ENCODE data around the gene SRRM1.
"Not testable (repeated sequence)": the region's sequence is repeated elsewhere in the genome, so short reads cannot be mapped to it uniquely, and the experiment has no call there.

SRRM1 gene

GRCh38 chr1:24713176-24713575 lies 70.1 kb downstream of the SRRM1 start:
- Histone ChIP-seq H3K36me3 (ENCODE audit: control insufficient read depth in 2 of 2, insufficient read depth in 2 of 2, low read length in 2 of 2) (no peaks in the 10 kb centered on the region), H3K4me3 (ENCODE audit: low read length in 2 of 2) (no peak overlapping the region), H3K27ac (ENCODE audit: low read depth in 2 of 2, low read length in 2 of 2) (no peak overlapping the region), H3K4me1 (ENCODE audit: control insufficient read depth in 2 of 2, insufficient read depth in 2 of 2, low read length in 2 of 2) (no peaks in the 10 kb centered on the region), H3K9ac (ENCODE audit: low read depth in 1 of 2, low read length in 2 of 2) (no peak overlapping the region), H3K27me3 (ENCODE audit: control insufficient read depth in 2 of 2, insufficient read depth in 2 of 2, low read length in 2 of 2) (no peaks in the 10 kb centered on the region), H3K9me3 (ENCODE audit: control insufficient read depth in 2 of 2, low read length in 2 of 2) (no peaks in the 10 kb centered on the region)

- no peak overlapping the region for H3K4me3 ChIP-seq (ENCODE audit: low read length in 2 of 2)
- H3K36me3 ChIP-seq (ENCODE audit: control insufficient read depth in 2 of 2, insufficient read depth in 2 of 2, low read length in 2 of 2): no peaks in the 10 kb centered on the region
- H3K27ac ChIP-seq (ENCODE audit: low read depth in 2 of 2, low read length in 2 of 2): no peak overlapping the region
- H3K4me1 ChIP-seq (ENCODE audit: control insufficient read depth in 2 of 2, insufficient read depth in 2 of 2, low read length in 2 of 2): no peaks in the 10 kb centered on the region
- H3K27me3 ChIP-seq (ENCODE audit: control insufficient read depth in 2 of 2, insufficient read depth in 2 of 2, low read length in 2 of 2): no peaks in the 10 kb centered on the region
- no peak overlapping the region for H3K9ac ChIP-seq (ENCODE audit: low read depth in 1 of 2, low read length in 2 of 2)
- H3K9me3 ChIP-seq (ENCODE audit: control insufficient read depth in 2 of 2, low read length in 2 of 2): no peaks in the 10 kb centered on the region
Observed at GRCh38 chr1:24713736-24714135, 70.6 kb downstream of the SRRM1 start.

GRCh38 chr1:24714859-24715520 lies 71.9 kb downstream of the SRRM1 start:
- no peak overlapping the region for H3K4me3 ChIP-seq (ENCODE audit: low read length in 2 of 2)
- H3K27me3 ChIP-seq (ENCODE audit: control insufficient read depth in 2 of 2, insufficient read depth in 2 of 2, low read length in 2 of 2): no peaks in the 10 kb centered on the region
- H3K4me1 ChIP-seq (ENCODE audit: control insufficient read depth in 2 of 2, insufficient read depth in 2 of 2, low read length in 2 of 2): no peaks in the 10 kb centered on the region
- H3K27ac ChIP-seq (ENCODE audit: low read depth in 2 of 2, low read length in 2 of 2): no peak overlapping the region
- no peaks in the 10 kb centered on the region for H3K36me3 ChIP-seq (ENCODE audit: control insufficient read depth in 2 of 2, insufficient read depth in 2 of 2, low read length in 2 of 2)
- H3K9me3 ChIP-seq (ENCODE audit: control insufficient read depth in 2 of 2, low read length in 2 of 2): no peaks in the 10 kb centered on the region
- no peak overlapping the region for H3K9ac ChIP-seq (ENCODE audit: low read depth in 1 of 2, low read length in 2 of 2)

GRCh38 chr1:24715658-24716057 lies 72.6 kb downstream of the SRRM1 start:
- no peak overlapping the region for H3K27ac ChIP-seq (ENCODE audit: low read depth in 2 of 2, low read length in 2 of 2)
- H3K27me3 ChIP-seq (ENCODE audit: control insufficient read depth in 2 of 2, insufficient read depth in 2 of 2, low read length in 2 of 2): no peaks in the 10 kb centered on the region
- no peaks in the 10 kb centered on the region for H3K4me1 ChIP-seq (ENCODE audit: control insufficient read depth in 2 of 2, insufficient read depth in 2 of 2, low read length in 2 of 2)
- H3K4me3 ChIP-seq (ENCODE audit: low read length in 2 of 2): no peak overlapping the region
- H3K9ac ChIP-seq (ENCODE audit: low read depth in 1 of 2, low read length in 2 of 2): no peak overlapping the region
- H3K9me3 ChIP-seq (ENCODE audit: control insufficient read depth in 2 of 2, low read length in 2 of 2): no peaks in the 10 kb centered on the region
- no peaks in the 10 kb centered on the region for H3K36me3 ChIP-seq (ENCODE audit: control insufficient read depth in 2 of 2, insufficient read depth in 2 of 2, low read length in 2 of 2)

- Histone ChIP-seq H3K4me3 (ENCODE audit: low read length in 2 of 2) (no peak overlapping the region), H3K27ac (ENCODE audit: low read depth in 2 of 2, low read length in 2 of 2) (no peak overlapping the region), H3K27me3 (ENCODE audit: control insufficient read depth in 2 of 2, insufficient read depth in 2 of 2, low read length in 2 of 2) (no peaks in the 10 kb centered on the region), H3K9me3 (ENCODE audit: control insufficient read depth in 2 of 2, low read length in 2 of 2) (no peaks in the 10 kb centered on the region), H3K9ac (ENCODE audit: low read depth in 1 of 2, low read length in 2 of 2) (no peak overlapping the region), H3K36me3 (ENCODE audit: control insufficient read depth in 2 of 2, insufficient read depth in 2 of 2, low read length in 2 of 2) (no peaks in the 10 kb centered on the region), H3K4me1 (ENCODE audit: control insufficient read depth in 2 of 2, insufficient read depth in 2 of 2, low read length in 2 of 2) (no peaks in the 10 kb centered on the region)
Observed at GRCh38 chr1:24717887-24718650, 75.0 kb downstream of the SRRM1 start.

GRCh38 chr1:24720152-24720551 lies 77.0 kb downstream of the SRRM1 start:
- Histone ChIP-seq H3K4me1 (ENCODE audit: control insufficient read depth in 2 of 2, insufficient read depth in 2 of 2, low read length in 2 of 2) (peaks cover 3 to 4% of the 10 kb centered on the region in 2 donors), H3K9me3 (ENCODE audit: control insufficient read depth in 2 of 2, low read length in 2 of 2) (no peaks in the 10 kb centered on the region), H3K27ac (ENCODE audit: low read depth in 2 of 2, low read length in 2 of 2) (no peak overlapping the region)

GRCh38 chr1:24721533-24721932 lies 78.4 kb downstream of the SRRM1 start:
- H3K9ac ChIP-seq (ENCODE audit: low read depth in 1 of 2, low read length in 2 of 2): no peak overlapping the region
- no peak overlapping the region for H3K27ac ChIP-seq (ENCODE audit: low read depth in 2 of 2, low read length in 2 of 2)
- H3K27me3 ChIP-seq (ENCODE audit: control insufficient read depth in 2 of 2, insufficient read depth in 2 of 2, low read length in 2 of 2): no peaks in the 10 kb centered on the region
- H3K4me1 ChIP-seq (ENCODE audit: control insufficient read depth in 2 of 2, insufficient read depth in 2 of 2, low read length in 2 of 2): peaks cover 4 to 6% of the 10 kb centered on the region in 2 donors
- no peak overlapping the region for H3K4me3 ChIP-seq (ENCODE audit: low read length in 2 of 2)
- H3K36me3 ChIP-seq (ENCODE audit: control insufficient read depth in 2 of 2, insufficient read depth in 2 of 2, low read length in 2 of 2): no peaks in the 10 kb centered on the region
- no peaks in the 10 kb centered on the region for H3K9me3 ChIP-seq (ENCODE audit: control insufficient read depth in 2 of 2, low read length in 2 of 2)

More at GRCh38 chr1:24720152-24720551, 77.0 kb downstream of the SRRM1 start:
- Histone ChIP-seq H3K27me3 (ENCODE audit: control insufficient read depth in 2 of 2, insufficient read depth in 2 of 2, low read length in 2 of 2) (no peaks in the 10 kb centered on the region), H3K9ac (ENCODE audit: low read depth in 1 of 2, low read length in 2 of 2) (no peak overlapping the region), H3K36me3 (ENCODE audit: control insufficient read depth in 2 of 2, insufficient read depth in 2 of 2, low read length in 2 of 2) (no peaks in the 10 kb centered on the region), H3K4me3 (ENCODE audit: low read length in 2 of 2) (no peak overlapping the region)

GRCh38 chr1:24722073-24723035 lies 79.3 kb downstream of the SRRM1 start:
- H3K36me3 ChIP-seq (ENCODE audit: control insufficient read depth in 2 of 2, insufficient read depth in 2 of 2, low read length in 2 of 2); H3K9me3 ChIP-seq (ENCODE audit: control insufficient read depth in 2 of 2, low read length in 2 of 2); H3K9ac ChIP-seq (ENCODE audit: low read depth in 1 of 2, low read length in 2 of 2); H3K27ac ChIP-seq (ENCODE audit: low read depth in 2 of 2, low read length in 2 of 2); H3K4me3 ChIP-seq (ENCODE audit: low read length in 2 of 2); H3K4me1 ChIP-seq (ENCODE audit: control insufficient read depth in 2 of 2, insufficient read depth in 2 of 2, low read length in 2 of 2); H3K27me3 ChIP-seq (ENCODE audit: control insufficient read depth in 2 of 2, insufficient read depth in 2 of 2, low read length in 2 of 2): not testable (repeated sequence)
